Caco-2 (cell line): Measurements from ENCODE around the gene PACSIN1. TPM values are rescaled to one million over a fixed set of nuclear protein-coding genes. Genes with fewer than 3 reads are reported as not detected.

Experiments
- BruUV-seq: library from RNA; stranded (reverse); fragments of 400-500 nt; replicated peaks from 2 replicates; lab custom pipeline; 2021; lab: Mats Ljungman, UMichigan
- CTCF ChIA-PET: fragments of 300-600 bp; sonication (Branson Sonifier 250); formaldehyde crosslinking; loops from one replicate; lab custom pipeline; 2022; ENCODE audit warnings: antibody characterized with exemption; lab: Charles Lee
- POLR2A ChIA-PET: fragments of 300-600 bp; sonication (Branson Sonifier 250); formaldehyde crosslinking; loops from one replicate; lab custom pipeline; 2022; ENCODE audit warnings: antibody characterized with exemption; lab: Charles Lee
- DNase-seq, 2 experiments: peaks; one replicate each; pipeline versions ENCODE4 v3.0.0 to v3.0.0-alpha.2; 2020 to 2022
- H3K27me3 ChIP-seq: replicated peaks from 2 replicates; pipeline ENCODE4 v1.6.0; 2011; ENCODE audit warnings: low read length; ENCODE audit not compliant: control insufficient read depth, insufficient read depth
- H3K36me3 ChIP-seq: 2 replicates; pipeline ENCODE4 v1.5.1; 2011; ENCODE audit warnings: low read length; ENCODE audit not compliant: control insufficient read depth, insufficient read depth
- H3K4me1 ChIP-seq: fragments of 250-450 bp; sonication (Bioruptor Pico); 2 replicates; pipeline ENCODE4 v1.5.1; 2020; ENCODE audit warnings: mild to moderate bottlenecking
- H3K4me3 ChIP-seq: 2 replicates; pipeline ENCODE4 v1.5.1; 2011; ENCODE audit warnings: low read depth, mild to moderate bottlenecking, control low read depth, low read length
- H3K9me3 ChIP-seq: fragments of 250-450 bp; sonication (Bioruptor Pico); 2 replicates; pipeline ENCODE4 v1.5.1; 2020; ENCODE audit warnings: mild to moderate bottlenecking, moderate library complexity
- H3K27ac Mint-ChIP-seq: one replicate; pipeline ENCODE4 v1.8.0; 2022; ENCODE audit warnings: mixed read lengths; ENCODE audit not compliant: unreplicated experiment
- H3K27me3 Mint-ChIP-seq: one replicate; pipeline ENCODE4 v1.8.0; 2022; ENCODE audit warnings: mixed read lengths; ENCODE audit not compliant: insufficient read depth, unreplicated experiment
- H3K36me3 Mint-ChIP-seq: one replicate; pipeline ENCODE4 v1.8.0; 2022; ENCODE audit warnings: mild to moderate bottlenecking, mixed read lengths; ENCODE audit not compliant: insufficient read depth, unreplicated experiment
- H3K4me1 Mint-ChIP-seq: one replicate; pipeline ENCODE4 v1.8.0; 2022; ENCODE audit warnings: low read depth, mixed read lengths; ENCODE audit not compliant: unreplicated experiment
- H3K4me3 Mint-ChIP-seq: one replicate; pipeline ENCODE4 v1.8.0; 2022; ENCODE audit warnings: mild to moderate bottlenecking, moderate library complexity, mixed read lengths; ENCODE audit not compliant: unreplicated experiment
- H3K9me3 Mint-ChIP-seq: one replicate; pipeline ENCODE4 v1.8.0; 2022; ENCODE audit warnings: mixed read lengths; ENCODE audit not compliant: unreplicated experiment
- CTCF ChIP-seq, 2 experiments: fragments of 200-600 bp in 1 of 2; IDR thresholded peaks; 1 replicate in 1 of 2; 2 replicates in 1 of 2; pipeline versions ENCODE4 v1.5.1 to v1.8.0; 2011 to 2022; ENCODE audit warnings: antibody characterized with exemption in 1 of 2, control low read depth in 1 of 2, inconsistent platforms in 1 of 2, low read depth in 1 of 2, low read length in 1 of 2, mild to moderate bottlenecking in 1 of 2, moderate library complexity in 1 of 2; ENCODE audit not compliant: insufficient read depth in 1 of 2, severe bottlenecking in 1 of 2, unreplicated experiment in 1 of 2
- intact Hi-C: fragments of 100-400 bp; cut with micrococcal nuclease; formaldehyde crosslinking; loops from one replicate; pipeline ENCODE4 v1.10.0; 2022; ENCODE audit not compliant: unreplicated experiment
- total RNA-seq: library from RNA; stranded (reverse); gene quantifications from 2 replicates; pipeline ENCODE4 v1.2.3, GENCODE V29; 2022

The PACSIN1 gene
- total RNA-seq, 1 experiment from 2014 or later, result 3.7 TPM

- H3K36me3 Mint-ChIP-seq, result no peaks in the 10 kb centered on the region
- no peaks in the 10 kb centered on the region for H3K27me3 Mint-ChIP-seq
- no peak for TF ChIP-seq CTCF (IDR thresholded peaks at IDR 0.05; ENCODE audit: insufficient read depth in 1 of 2, low read depth in 1 of 2, low read length in 1 of 2, severe bottlenecking in 1 of 2, unreplicated experiment in 1 of 2)
- Histone ChIP-seq H3K9me3 (no peaks in the 10 kb centered on the region), H3K4me3 (no peak overlapping the region), H3K4me1 (no peaks in the 10 kb centered on the region), H3K36me3 (no peaks in the 10 kb centered on the region), H3K27me3 (no peaks in the 10 kb centered on the region)
- BruUV-seq, result no TSS peak
- no peak overlapping the region for H3K27ac Mint-ChIP-seq
- CTCF ChIA-PET, result no interaction called here
- intact Hi-C loops, result loop anchor here (5.0 kb wide), 1 partner anchor 101 kb away; no protein-coding TSS in a partner anchor
- H3K4me3 Mint-ChIP-seq, result no peak overlapping the region
- no peaks in the 10 kb centered on the region for H3K9me3 Mint-ChIP-seq
- POLR2A ChIA-PET, result no interaction called here
- peaks cover 11% of the 10 kb centered on the region for H3K4me1 Mint-ChIP-seq
- DNase-seq, result no peak
Observed at GRCh38 chr6:34562861-34563512, 97.1 kb downstream of the PACSIN1 start.

GRCh38 chr6:34563513-34563870 is 97.6 kb downstream of the PACSIN1 start:
- no peaks in the 10 kb centered on the region for H3K27me3 ChIP-seq
- no peak overlapping the region for H3K27ac Mint-ChIP-seq

GRCh38 chr6:34564181-34564580 is 98.3 kb downstream of the PACSIN1 start:
- ChIA-PET POLR2A (no interaction called here), CTCF (interaction anchor here (0.5 kb wide), 1 partner anchor 1133 kb away, joined by 3 read pairs; no protein-coding TSS in a partner anchor)
- no peak for DNase-seq
- intact Hi-C loops, result loop anchor here (5.0 kb wide), 1 partner anchor 102 kb away; no protein-coding TSS in a partner anchor
- Mint-ChIP-seq H3K4me3 (no peak overlapping the region), H3K9me3 (no peaks in the 10 kb centered on the region), H3K27ac (no peak overlapping the region), H3K27me3 (no peaks in the 10 kb centered on the region), H3K36me3 (no peaks in the 10 kb centered on the region), H3K4me1 (peaks cover 11% of the 10 kb centered on the region)
- Histone ChIP-seq H3K4me3 (no peak overlapping the region), H3K4me1 (no peaks in the 10 kb centered on the region), H3K9me3 (no peaks in the 10 kb centered on the region), H3K27me3 (no peaks in the 10 kb centered on the region), H3K36me3 (no peaks in the 10 kb centered on the region)
- no TSS peak for BruUV-seq
- TF ChIP-seq CTCF (IDR thresholded peaks at IDR 0.05; ENCODE audit: insufficient read depth in 1 of 2, low read depth in 1 of 2, low read length in 1 of 2, severe bottlenecking in 1 of 2, unreplicated experiment in 1 of 2), result no peak

More at GRCh38 chr6:34563513-34563870, 97.6 kb downstream of the PACSIN1 start:
- intact Hi-C loops, result loop anchor here (5.0 kb wide), 1 partner anchor 101 kb away; no protein-coding TSS in a partner anchor
- no peak overlapping the region for H3K4me3 ChIP-seq
- H3K4me3 Mint-ChIP-seq, result no peak overlapping the region
- no TSS peak for BruUV-seq
- H3K4me1 Mint-ChIP-seq, result peaks cover 11% of the 10 kb centered on the region
- CTCF ChIA-PET, result no interaction called here
- POLR2A ChIA-PET, result no interaction called here
- no peaks in the 10 kb centered on the region for H3K9me3 ChIP-seq
- no peaks in the 10 kb centered on the region for H3K9me3 Mint-ChIP-seq
- no peaks in the 10 kb centered on the region for H3K27me3 Mint-ChIP-seq
- no peaks in the 10 kb centered on the region for H3K4me1 ChIP-seq
- H3K36me3 Mint-ChIP-seq, result no peaks in the 10 kb centered on the region
- DNase-seq, result no peak
- no peak for TF ChIP-seq CTCF (IDR thresholded peaks at IDR 0.05; ENCODE audit: insufficient read depth in 1 of 2, low read depth in 1 of 2, low read length in 1 of 2, severe bottlenecking in 1 of 2, unreplicated experiment in 1 of 2)
- no peaks in the 10 kb centered on the region for H3K36me3 ChIP-seq
